ENCODE measurements around the gene SNTB2. TPM values are rescaled to one million over a fixed set of nuclear protein-coding genes. Genes with fewer than 3 reads are reported as not detected.
A peak's percentile ranks its signal among the peaks of the same experiment; 100 is the strongest.
"Not testable (repeated sequence)": the region's sequence is repeated elsewhere in the genome, so short reads cannot be mapped to it uniquely, and the experiment has no call there.

The SNTB2 gene
- total RNA-seq, 4 donors from 2014 or later: 58.0 to 99.5 (median 96.7) TPM

- H3K36me3 ChIP-seq: peaks cover 14 to 23% of the 10 kb centered on the region in 2 donors
These were observed 41.3 kb upstream of the SNTB2 start for GRCh38 chr16:69145658-69146057.

GRCh38 chr16:69149621-69150020, 37.3 kb upstream of the SNTB2 start:
- intact Hi-C loops (cut with DNase I): loop anchor here (5.0 kb wide), 1 partner anchor 138 kb away; no protein-coding TSS in a partner anchor
- H3K36me3 ChIP-seq: peaks cover 11 to 13% of the 10 kb centered on the region in 2 donors
- TF ChIP-seq POLR2A (IDR thresholded peaks at IDR 0.05): peak in 1 of 2 donors; percentile 26
- not testable (repeated sequence) for H3K27me3 ChIP-seq; H3K9me3 ChIP-seq; H3K4me3 ChIP-seq (replicated peaks in 1 of 3)
- peak overlapping the region; percentile 78 to 92 (median 92) for H3K27ac ChIP-seq
- peaks cover 10 to 13% of the 10 kb centered on the region in 2 donors for H3K4me1 ChIP-seq
- DNase-seq: peak; percentile 83 to 86
- 38 to 53% methylated on average over 9 of the region's 9 CpGs for WGBS, 2 donors

More at GRCh38 chr16:69145658-69146057, 41.3 kb upstream of the SNTB2 start:
- no peak for DNase-seq
- peaks cover 10 to 13% of the 10 kb centered on the region in 2 donors for H3K4me1 ChIP-seq
- no peaks in the 10 kb centered on the region for H3K27me3 ChIP-seq
- TF ChIP-seq POLR2A (IDR thresholded peaks at IDR 0.05): no peak
- TF ChIP-seq CTCF (IDR thresholded peaks at IDR 0.05): no peak
- WGBS, 2 donors: 79 to 83% methylated on average over 4 of the region's 4 CpGs
- peak overlapping the region; percentile 16 to 43 (median 26) for H3K27ac ChIP-seq
- intact Hi-C loops (cut with DNase I): no loop called here
- H3K9me3 ChIP-seq: no peaks in the 10 kb centered on the region
- H3K4me3 ChIP-seq (replicated peaks in 1 of 3): no peak overlapping the region

- intact Hi-C loops (cut with DNase I): loop anchor here (5.0 kb wide), 1 partner anchor 137 kb away; no protein-coding TSS in a partner anchor
- peak; percentile 65 to 69 for DNase-seq
- TF ChIP-seq CTCF (IDR thresholded peaks at IDR 0.05) (peak in 5 of 6 experiments; percentile 44 to 94 (median 80)), POLR2A (IDR thresholded peaks at IDR 0.05) (no peak)
- Histone ChIP-seq H3K27me3 (no peaks in the 10 kb centered on the region), H3K36me3 (peaks cover 11% of the 10 kb centered on the region in 2 donors), H3K9me3 (no peaks in the 10 kb centered on the region), H3K4me1 (peaks cover 10 to 11% of the 10 kb centered on the region in 2 donors), H3K4me3 (replicated peaks in 1 of 3) (no peak overlapping the region), H3K27ac (peak overlapping the region; percentile 41 to 92 (median 78))
- WGBS, 2 donors: 54 to 56% methylated on average over 16 of the region's 16 CpGs
These were observed 36.7 kb upstream of the SNTB2 start for GRCh38 chr16:69150146-69150865.

- 83% methylated on average over 3 of the region's 3 CpGs for WGBS, 2 donors
These were observed 29.8 kb upstream of the SNTB2 start for GRCh38 chr16:69157196-69157595.

GRCh38 chr16:69160192-69160591, 26.8 kb upstream of the SNTB2 start:
- Histone ChIP-seq H3K27ac (no peak overlapping the region), H3K27me3 (no peaks in the 10 kb centered on the region), H3K36me3 (peaks cover 27% of the 10 kb centered on the region in 2 donors), H3K9me3 (no peaks in the 10 kb centered on the region), H3K4me1 (no peaks in the 10 kb centered on the region), H3K4me3 (replicated peaks in 1 of 3) (no peak overlapping the region)
- 91 to 96% methylated on average over 1 of the region's 1 CpG for WGBS, 2 donors
- TF ChIP-seq CTCF (IDR thresholded peaks at IDR 0.05) (no peak), POLR2A (IDR thresholded peaks at IDR 0.05) (no peak)
- no peak for DNase-seq
- intact Hi-C loops (cut with DNase I): no loop called here

More at GRCh38 chr16:69157196-69157595, 29.8 kb upstream of the SNTB2 start:
- Histone ChIP-seq H3K27me3 (no peaks in the 10 kb centered on the region), H3K27ac (no peak overlapping the region), H3K4me1 (no peaks in the 10 kb centered on the region), H3K9me3 (no peaks in the 10 kb centered on the region), H3K36me3 (peaks cover 28 to 35% of the 10 kb centered on the region in 2 donors), H3K4me3 (replicated peaks in 1 of 3) (no peak overlapping the region)
- no peak for TF ChIP-seq POLR2A (IDR thresholded peaks at IDR 0.05)
- TF ChIP-seq CTCF (IDR thresholded peaks at IDR 0.05): no peak
- intact Hi-C loops (cut with DNase I): no loop called here
- DNase-seq: no peak
